Prostate gland (tissue), 2 donors: ENCODE results near the gene JOSD1. TPM values are rescaled to one million over a fixed set of nuclear protein-coding genes. Genes with fewer than 3 reads are reported as not detected.

Source experiments
- DNase-seq: peaks from one replicate; pipeline ENCODE4 v3.0.0-alpha.2; 2019; ENCODE audit warnings: low spot score
- H3K27ac ChIP-seq, 2 donors: fragments of 200-600 bp; sonication (generic); 2 replicates each; pipeline ENCODE4 v1.5.1; 2017 to 2019
- H3K27me3 ChIP-seq: fragments of 200-600 bp; sonication (generic); replicated peaks from 2 replicates; pipeline ENCODE4 v1.5.1; 2019; ENCODE audit not compliant: insufficient read depth
- H3K36me3 ChIP-seq, 2 donors: fragments of 200-600 bp; sonication (generic); 1 replicate in 1 of 2; 2 replicates in 1 of 2; pipeline versions ENCODE4 v1.5.1 to v1.8.1; 2017 to 2019
- H3K4me1 ChIP-seq: fragments of 200-600 bp; sonication (generic); replicated peaks from 2 replicates; pipeline ENCODE4 v1.5.1; 2019
- H3K4me3 ChIP-seq, 2 donors: fragments of 200-600 bp; sonication (generic); 2 replicates each; pipeline ENCODE4 v1.5.1; 2017 to 2019
- H3K9me3 ChIP-seq: fragments of 200-600 bp; sonication (generic); 2 replicates; pipeline ENCODE4 v1.5.1; 2017
- CTCF ChIP-seq, 4 experiments: fragments of 200-600 bp in 2 of 4; fragments of 450-650 bp in 2 of 4; sonication (generic) in 2 of 4; IDR thresholded peaks; 1 replicate in 3 of 4; 2 replicates in 1 of 4; pipeline ENCODE4 v1.5.1; 2016 to 2019; ENCODE audit warnings: antibody characterized with exemption in 4 of 4, mild to moderate bottlenecking in 2 of 4, moderate library complexity in 2 of 4
- POLR2A ChIP-seq: fragments of 450-650 bp; IDR thresholded peaks from one replicate; pipeline ENCODE4 v1.6.1; 2016; ENCODE audit warnings: antibody characterized with exemption, mild to moderate bottlenecking
- POLR2AphosphoS5 ChIP-seq: sonication (generic); formaldehyde crosslinking; IDR thresholded peaks from one replicate; pipeline ENCODE4 v1.6.1; 2017; ENCODE audit warnings: antibody characterized with exemption
- WGBS: methylation state at CpG from one replicate; pipeline ENCODE4 v1.1.5; 2018; 5-methylcytosine and 5-hydroxymethylcytosine counted together
- intact Hi-C: fragments of 100-400 bp; cut with DNase I; formaldehyde crosslinking; loops from one replicate; pipeline ENCODE4 v1.14.2; 2022
- total RNA-seq, 2 donors: library from RNA; depleted of rRNA; stranded (reverse); fragments of >200 nt; gene quantifications; one replicate each; pipeline ENCODE4 v1.1.0, GENCODE V29; 2016

The JOSD1 gene
- total RNA-seq, result 10 to 100 TPM; 56.7 to 69.2 TPM

- H3K4me3 ChIP-seq, result peak within 1 kb of the TSS; percentile 82 to 88
- no peaks in the 10 kb centered on the region for H3K27me3 ChIP-seq
- intact Hi-C loops, result loop anchor here (10.0 kb wide), 1 partner anchor 196 kb away; the partner anchor contains the start of gene DDX17
- TF ChIP-seq POLR2AphosphoS5, result peak; percentile 94
- TF ChIP-seq POLR2A, result peak; percentile 99
- TF ChIP-seq CTCF (IDR thresholded peaks at IDR 0.05), result peak in 2 of 4 experiments; percentile 34 to 53
- H3K4me1 ChIP-seq, result peaks cover 7% of the 10 kb centered on the region
- DNase-seq, result peak; percentile 97
- no peaks in the 10 kb centered on the region for H3K9me3 ChIP-seq
- H3K36me3 ChIP-seq, result no peaks in the 10 kb centered on the region
- H3K27ac ChIP-seq, result peak within 1 kb of the TSS; percentile 99 to 100
- WGBS, result under 1% methylated on average over 22 of the region's 94 CpGs
These were observed at the start of gene JOSD1 for GRCh38 chr22:38700789-38701628. Gene JOSD1, minus strand, starts transcription at chr22:38700943. Its CDS starts 956 bp downstream, at chr22:38699987.

- no peak overlapping the region for H3K4me3 ChIP-seq
- no peak for DNase-seq
- H3K4me1 ChIP-seq, result peaks cover 30% of the 10 kb centered on the region
- no peaks in the 10 kb centered on the region for H3K9me3 ChIP-seq
- peaks cover 29 to 42% of the 10 kb centered on the region in 2 donors for H3K36me3 ChIP-seq
- whole genome bisulfite sequencing, result 90% methylated on average over 14 of the region's 14 CpGs
- no peak for TF ChIP-seq POLR2A
- TF ChIP-seq POLR2AphosphoS5, result no peak
- TF ChIP-seq CTCF (IDR thresholded peaks at IDR 0.05), result no peak
- H3K27me3 ChIP-seq, result no peaks in the 10 kb centered on the region
- intact Hi-C loops, result loop anchor here (10.0 kb wide), 1 partner anchor 565 kb away; the partner anchor contains the start of gene RPL3
- peak overlapping the region; percentile 16 to 99 for H3K27ac ChIP-seq
These were observed 49.4 kb upstream of the JOSD1 start for GRCh38 chr22:38750104-38750503.

- peak; percentile 43 for DNase-seq
- TF ChIP-seq POLR2A, result no peak
- no peak for TF ChIP-seq CTCF (IDR thresholded peaks at IDR 0.05)
- TF ChIP-seq POLR2AphosphoS5, result peak; percentile 19
- intact Hi-C loops, result no loop called here
- Histone ChIP-seq H3K9me3 (no peaks in the 10 kb centered on the region), H3K27me3 (no peaks in the 10 kb centered on the region), H3K4me3 (no peak overlapping the region), H3K27ac (peak overlapping the region; percentile 43 to 99), H3K36me3 (peaks cover 37 to 53% of the 10 kb centered on the region in 2 donors), H3K4me1 (peaks cover 27% of the 10 kb centered on the region)
- 52% methylated on average over 14 of the region's 14 CpGs for WGBS
These were observed 47.9 kb upstream of the JOSD1 start for GRCh38 chr22:38748487-38749136.

- Histone ChIP-seq H3K4me3 (no peak overlapping the region), H3K27ac (no peak overlapping the region), H3K4me1 (peaks cover 9% of the 10 kb centered on the region), H3K9me3 (no peaks in the 10 kb centered on the region), H3K36me3 (peaks cover 55 to 75% of the 10 kb centered on the region in 2 donors), H3K27me3 (no peaks in the 10 kb centered on the region)
- TF ChIP-seq CTCF (IDR thresholded peaks at IDR 0.05), result no peak
- no peak for TF ChIP-seq POLR2A
- TF ChIP-seq POLR2AphosphoS5, result no peak
- WGBS, result 87% methylated on average over 14 of the region's 14 CpGs
- intact Hi-C loops, result no loop called here
- DNase-seq, result no peak
These were observed 45.1 kb upstream of the JOSD1 start for GRCh38 chr22:38745676-38746460.
